ENCODE results near the gene TRAPPC3L.
A peak's percentile ranks its signal among the peaks of the same experiment; 100 is the strongest.

Gene TRAPPC3L

GRCh38 chr6:116465246-116465645 lies 80.2 kb downstream of the TRAPPC3L start:
- no peak for DNase-seq (ENCODE audit: low read depth)

DNA sequence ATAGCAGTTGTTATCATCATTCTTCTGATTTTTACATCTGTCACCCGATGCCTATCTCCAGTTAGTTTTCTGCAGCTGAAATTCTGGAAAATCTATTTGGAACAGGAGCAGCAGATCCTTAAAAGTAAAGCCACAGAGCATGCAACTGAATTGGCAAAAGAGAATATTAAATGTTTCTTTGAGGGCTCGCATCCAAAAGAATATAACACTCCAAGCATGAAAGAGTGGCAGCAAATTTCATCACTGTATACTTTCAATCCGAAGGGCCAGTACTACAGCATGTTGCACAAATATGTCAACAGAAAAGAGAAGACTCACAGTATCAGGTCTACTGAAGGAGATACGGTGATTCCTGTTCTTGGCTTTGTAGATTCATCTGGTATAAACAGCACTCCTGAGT lies 82.2 kb downstream of the TRAPPC3L start:
- DNase-seq (ENCODE audit: low read depth): no peak

- peak; percentile 17 for DNase-seq (ENCODE audit: low read depth)
Observed at GRCh38 chr6:116461932-116462885, 83.3 kb downstream of the TRAPPC3L start.

DNA sequence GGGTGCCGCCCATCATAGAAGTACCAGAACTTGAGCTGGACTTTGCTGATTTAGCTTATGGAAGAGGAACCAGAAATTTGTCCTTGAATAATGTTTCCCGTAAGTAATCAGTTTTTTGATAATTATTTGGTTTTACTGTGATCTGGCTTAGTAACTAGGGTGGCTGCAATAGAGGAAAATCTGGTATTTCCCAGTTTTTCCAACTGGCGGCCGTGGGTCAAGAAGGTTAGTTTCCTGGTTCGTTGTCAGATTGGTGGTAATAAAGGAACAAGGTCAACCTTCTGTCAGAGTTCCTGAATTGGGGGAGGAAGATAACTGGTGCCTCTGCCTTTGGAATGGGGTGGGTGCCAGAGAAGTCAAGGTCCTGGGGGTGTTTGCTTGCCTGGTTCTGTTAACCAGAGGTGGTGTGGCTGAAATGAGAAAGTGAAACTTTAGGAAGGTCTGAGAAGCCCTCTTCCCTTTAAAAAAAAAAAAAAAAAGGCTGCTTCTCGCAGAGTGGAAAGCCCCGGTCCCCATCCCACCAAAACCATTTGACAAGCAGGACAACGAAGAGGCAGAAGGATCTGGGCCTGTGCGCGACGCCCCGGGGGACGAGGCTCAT lies 84.1 kb downstream of the TRAPPC3L start, which contains the start of gene CALHM6:
CALHM6 (plus strand) TSS at position 45 of the 601 bp plus-strand sequence; CDS start at position 600, 555 bp downstream.
- DNase-seq (ENCODE audit: low read depth): no peak

DNA sequence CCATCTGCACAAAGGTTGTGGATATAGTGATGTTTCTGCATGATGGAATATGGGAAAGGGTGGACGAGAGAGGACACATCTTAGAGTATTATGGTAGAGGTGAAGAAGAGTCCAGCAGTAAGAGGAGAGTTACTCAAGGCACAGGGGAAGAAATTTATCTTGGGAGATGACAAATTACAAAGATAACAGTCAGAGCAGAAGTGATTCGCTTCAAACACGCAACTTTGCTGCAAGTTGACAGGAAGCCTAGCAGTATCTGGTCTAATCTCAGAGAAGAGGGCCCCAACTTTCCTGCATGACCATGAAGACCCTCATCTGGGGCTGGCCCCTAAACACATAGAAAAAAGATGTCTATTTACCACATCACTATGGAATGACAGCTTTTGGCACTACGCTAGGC lies 85.6 kb downstream of the TRAPPC3L start:
- no peak for DNase-seq (ENCODE audit: low read depth)

DNA sequence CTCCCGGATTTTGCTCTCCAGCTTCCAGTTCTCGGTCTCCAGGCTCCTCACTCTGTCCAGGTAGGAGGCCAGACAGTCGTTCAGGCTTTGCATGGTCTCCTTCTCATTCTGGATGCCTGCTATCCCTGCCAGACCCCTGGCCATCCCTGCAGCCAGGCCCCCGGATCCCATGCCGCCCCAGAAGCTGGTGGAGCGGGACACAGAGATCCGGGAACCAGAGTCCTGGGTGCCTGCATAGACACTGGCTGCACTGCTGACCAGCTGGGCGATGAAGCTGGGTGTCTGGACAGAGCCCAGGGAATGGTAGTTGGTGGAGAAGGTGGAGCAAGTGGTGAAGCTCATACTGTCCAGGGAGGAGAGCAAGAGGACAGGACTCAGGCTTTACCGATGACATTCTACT lies 87.2 kb downstream of the TRAPPC3L start:
- DNase-seq (ENCODE audit: low read depth): no peak

GRCh38 chr6:116456927-116457326 lies 88.6 kb downstream of the TRAPPC3L start:
- no peak for DNase-seq (ENCODE audit: low read depth)

DNA sequence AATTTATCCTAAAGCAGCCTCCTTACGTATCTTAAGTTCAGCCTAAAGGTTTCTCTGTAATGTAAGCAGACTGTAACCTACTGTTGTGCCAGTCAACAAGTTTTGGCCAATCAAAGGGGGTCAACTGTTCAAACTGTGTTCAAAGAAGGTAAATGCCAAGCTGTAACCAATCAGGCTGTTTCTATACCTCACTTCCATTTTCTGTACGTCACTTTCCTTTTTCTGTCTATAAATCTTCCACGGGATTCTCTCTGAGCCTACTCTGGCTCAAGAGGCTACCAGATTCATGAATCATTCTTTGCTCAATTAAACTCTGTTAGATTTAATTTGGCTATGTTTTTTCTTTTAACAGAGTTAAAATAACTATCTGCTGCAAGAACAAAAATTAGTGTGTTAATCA lies 89.4 kb downstream of the TRAPPC3L start:
- no peak for DNase-seq (ENCODE audit: low read depth)

- no peak for DNase-seq (ENCODE audit: low read depth)
Observed at GRCh38 chr6:116452531-116452930, 93.0 kb downstream of the TRAPPC3L start.

DNA sequence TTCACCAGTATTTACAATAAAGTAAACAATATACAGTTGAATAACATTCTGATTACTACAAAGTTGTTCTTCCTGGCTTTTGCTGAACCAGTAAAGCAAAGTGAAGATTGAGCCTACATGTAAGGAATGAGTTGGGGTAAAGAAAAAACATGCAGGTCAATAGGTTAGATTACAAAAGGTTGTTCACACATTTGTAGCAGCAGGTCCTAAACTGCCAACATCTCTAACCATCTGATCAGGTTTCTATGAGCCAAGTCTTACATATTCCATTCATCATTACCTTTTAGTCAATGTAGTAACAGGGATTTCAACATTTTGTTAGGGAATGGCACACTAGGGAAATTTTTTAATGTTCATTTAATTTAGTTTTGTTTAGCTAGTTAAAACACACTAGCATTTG lies 93.6 kb downstream of the TRAPPC3L start:
- no peak for DNase-seq (ENCODE audit: low read depth)

- DNase-seq (ENCODE audit: low read depth): no peak
Observed at GRCh38 chr6:116450769-116451740, 94.4 kb downstream of the TRAPPC3L start.

DNA sequence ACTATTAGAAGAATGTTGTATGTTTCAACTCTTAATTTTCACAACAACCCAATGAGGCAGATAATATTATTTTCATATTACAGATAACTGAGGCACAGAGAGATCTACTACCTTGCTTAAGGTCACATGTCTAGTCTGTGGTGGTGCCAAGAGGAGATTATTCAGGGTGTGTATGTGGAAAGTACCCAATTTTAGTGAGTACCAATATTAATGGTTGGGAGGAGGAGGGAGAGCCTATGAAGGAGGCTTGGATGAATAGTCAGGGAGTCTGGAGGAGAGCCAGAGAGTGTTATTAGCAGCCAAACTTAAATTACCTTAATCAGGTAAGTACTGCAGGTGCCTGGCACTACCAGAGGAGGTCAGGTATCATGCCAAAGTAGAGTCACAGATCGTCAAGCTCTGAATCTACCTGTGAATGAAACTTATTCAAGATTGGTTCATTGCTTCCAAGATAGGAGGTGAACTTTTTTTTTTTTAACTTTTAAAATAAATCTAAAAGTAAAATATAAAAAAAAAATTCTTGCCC lies 95.2 kb downstream of the TRAPPC3L start:
- no peak for DNase-seq (ENCODE audit: low read depth)

GRCh38 chr6:116449565-116449964 lies 95.9 kb downstream of the TRAPPC3L start:
- DNase-seq (ENCODE audit: low read depth): no peak

- DNase-seq (ENCODE audit: low read depth): no peak
Observed at GRCh38 chr6:116447496-116448011, 97.9 kb downstream of the TRAPPC3L start.

DNA sequence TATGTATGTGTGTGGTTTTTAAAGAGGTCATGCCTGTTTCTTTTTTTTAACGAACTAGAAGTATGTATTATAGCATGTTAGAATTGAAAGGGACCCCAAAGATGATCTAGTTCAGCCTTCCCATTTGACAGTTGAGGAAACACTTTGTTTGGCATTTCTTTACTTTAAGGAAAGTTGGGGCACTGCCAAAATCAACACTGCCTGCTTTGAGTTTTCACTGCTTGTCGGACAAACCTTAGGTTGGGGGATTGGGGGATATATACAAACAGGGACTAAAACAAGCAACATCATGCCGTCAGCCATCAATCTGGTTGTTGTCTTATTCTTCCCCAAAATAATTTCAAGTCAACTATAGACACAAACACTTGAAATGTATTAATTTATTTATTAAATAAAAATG lies 98.4 kb downstream of the TRAPPC3L start:
- DNase-seq (ENCODE audit: low read depth): no peak

DNA sequence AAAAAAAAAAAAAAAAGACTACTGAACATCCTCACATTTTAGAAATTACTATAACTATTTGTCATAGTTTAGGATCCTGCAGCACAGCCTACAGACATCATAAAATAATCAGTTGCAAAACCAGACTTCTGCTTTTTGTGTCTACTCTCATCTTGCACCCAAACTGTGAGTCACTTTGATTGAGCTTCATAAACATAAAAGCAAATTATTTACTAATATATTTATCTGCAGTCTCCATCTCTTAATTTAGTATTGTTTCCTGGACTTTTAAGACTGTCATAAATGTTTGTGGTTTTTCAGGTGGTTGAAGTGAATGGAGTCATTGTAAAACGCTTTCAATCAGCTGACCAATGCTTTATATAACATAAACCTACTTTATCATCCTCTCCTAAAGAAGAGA lies 99.1 kb downstream of the TRAPPC3L start:
- no peak for DNase-seq (ENCODE audit: low read depth)

DNA sequence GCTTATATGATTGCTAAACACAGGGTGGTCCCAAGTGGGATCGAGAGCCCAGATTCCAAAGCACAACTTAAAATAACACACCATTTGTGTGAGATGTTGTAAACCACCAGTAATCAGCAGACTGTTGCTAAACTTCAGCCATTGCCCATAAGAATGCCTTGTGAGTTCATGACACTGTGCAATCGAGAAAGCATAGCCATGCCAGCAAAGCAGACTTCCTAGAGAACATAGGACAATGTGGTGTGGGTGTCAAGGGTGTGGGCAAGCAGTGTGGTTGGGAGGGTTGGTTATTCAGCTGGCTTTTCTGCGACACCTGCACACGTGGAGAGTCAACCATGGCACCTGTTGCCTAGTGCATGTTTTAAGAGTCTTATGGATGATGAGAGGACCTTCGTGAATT lies 100.4 kb downstream of the TRAPPC3L start:
- DNase-seq (ENCODE audit: low read depth): no peak

Measured in stimulated activated CD8-positive, alpha-beta memory T cell treated with anti-CD3 and anti-CD28 coated beads, Interleukin-4, amount 100 ng/mL, for 24 hours (primary cell).